Body of pancreas (tissue), 4 donors: ENCODE measurements around the gene ANGPTL2. TPM values are rescaled to one million over a fixed set of nuclear protein-coding genes. Genes with fewer than 3 reads are reported as not detected.

Source experiments
- ATAC-seq: fragments of 150-250 bp; one replicate; pipeline ENCODE4 v1.9.1; 2016
- DNase-seq, 4 donors: peaks; one replicate each; pipeline ENCODE4 v3.0.0-alpha.2; 2019
- H3K27ac ChIP-seq, 4 donors: fragments of 200-600 bp; sonication (generic); 1 replicate in 3 of 4; 2 replicates in 1 of 4; pipeline versions ENCODE4 v1.5.1 to v1.6.1; 2016 to 2019; ENCODE audit warnings: mild to moderate bottlenecking in 1 of 4, mixed read lengths in 1 of 4, moderate library complexity in 1 of 4
- H3K27me3 ChIP-seq, 2 donors: fragments of 200-600 bp; sonication (generic); one replicate each; pipeline ENCODE4 v1.6.0; 2016; ENCODE audit warnings: mild to moderate bottlenecking in 1 of 2
- H3K36me3 ChIP-seq, 2 donors: fragments of 200-600 bp; sonication (generic); replicated peaks in 1 of 2; 2 replicates each; pipeline ENCODE4 v1.5.1; 2016; ENCODE audit warnings: low read depth in 2 of 2; ENCODE audit not compliant: insufficient read depth in 1 of 2
- H3K4me1 ChIP-seq: fragments of 200-600 bp; sonication (generic); one replicate; pipeline ENCODE4 v1.6.0; 2016
- H3K4me3 ChIP-seq, 2 donors: fragments of 200-600 bp; sonication (generic); 1 replicate in 1 of 2; 2 replicates in 1 of 2; pipeline ENCODE4 v1.5.1; 2016 to 2019
- H3K9me3 ChIP-seq, 3 donors: fragments of 200-600 bp; sonication (generic); 1 replicate in 2 of 3; 2 replicates in 1 of 3; pipeline ENCODE4 v1.5.1; 2016
- CTCF ChIP-seq, 7 experiments: fragments of 450-650 bp in 4 of 7; fragments of 200-600 bp in 3 of 7; sonication (generic) in 3 of 7; IDR thresholded peaks; one replicate each; pipeline ENCODE4 v1.5.1; 2016 to 2019; ENCODE audit warnings: antibody characterized with exemption in 7 of 7
- POLR2A ChIP-seq, 3 donors: fragments of 450-650 bp; IDR thresholded peaks; one replicate each; pipeline ENCODE4 v1.6.1; 2016; ENCODE audit warnings: antibody characterized with exemption in 3 of 3, mild to moderate bottlenecking in 2 of 3
- whole genome bisulfite sequencing, 2 donors: methylation state at CpG; one replicate each; pipeline ENCODE4 v1.1.5; 2017; 5-methylcytosine and 5-hydroxymethylcytosine counted together
- intact Hi-C: fragments of 100-400 bp; cut with DNase I; formaldehyde crosslinking; loops from one replicate; pipeline ENCODE4 v1.15.1; 2023
- total RNA-seq, 2 donors: library from RNA; depleted of rRNA; stranded (reverse); fragments of >200 nt; gene quantifications; one replicate each; pipeline ENCODE4 v1.1.0, GENCODE V29; 2016

ANGPTL2 gene
- total RNA-seq, 2 donors from 2014 or later = 3.1 to 7.6 TPM

GRCh38 chr9:127138444-127138843 lies 16.0 kb upstream of the ANGPTL2 start:
- TF ChIP-seq CTCF (IDR thresholded peaks at IDR 0.05) = no peak
- TF ChIP-seq POLR2A (IDR thresholded peaks at IDR 0.05) = no peak

GRCh38 chr9:127137640-127138360 lies 15.4 kb upstream of the ANGPTL2 start:
- no peaks in the 10 kb centered on the region for H3K27me3 ChIP-seq
- 87 to 92% methylated on average over 11 of the region's 11 CpGs for WGBS, 2 donors
- DNase-seq = no peak
- no peaks in the 10 kb centered on the region for H3K4me1 ChIP-seq
- H3K36me3 ChIP-seq = no peaks in the 10 kb centered on the region
- intact Hi-C loops = no loop called here
- no peak overlapping the region for H3K27ac ChIP-seq
- H3K4me3 ChIP-seq = no peak overlapping the region
- H3K9me3 ChIP-seq = no peaks in the 10 kb centered on the region
- ATAC-seq = no peak
- TF ChIP-seq CTCF (IDR thresholded peaks at IDR 0.05) = no peak
- no peak for TF ChIP-seq POLR2A (IDR thresholded peaks at IDR 0.05)

More at GRCh38 chr9:127138444-127138843, 16.0 kb upstream of the ANGPTL2 start:
- no peak overlapping the region for H3K4me3 ChIP-seq
- no peaks in the 10 kb centered on the region for H3K4me1 ChIP-seq
- 93% methylated on average over 4 of the region's 4 CpGs; no CpG with 5 or more reads in 1 of the 2 donors for WGBS, 2 donors
- no peaks in the 10 kb centered on the region for H3K27me3 ChIP-seq
- no peak for DNase-seq
- H3K9me3 ChIP-seq = no peaks in the 10 kb centered on the region
- no peak overlapping the region for H3K27ac ChIP-seq
- ATAC-seq = no peak
- intact Hi-C loops = no loop called here
- H3K36me3 ChIP-seq = no peaks in the 10 kb centered on the region

- Histone ChIP-seq H3K27ac (no peak overlapping the region), H3K9me3 (no peaks in the 10 kb centered on the region), H3K36me3 (no peaks in the 10 kb centered on the region), H3K4me1 (no peaks in the 10 kb centered on the region), H3K4me3 (no peak overlapping the region), H3K27me3 (no peaks in the 10 kb centered on the region)
- intact Hi-C loops = no loop called here
- TF ChIP-seq CTCF (IDR thresholded peaks at IDR 0.05) = no peak
- TF ChIP-seq POLR2A (IDR thresholded peaks at IDR 0.05) = no peak
- DNase-seq (no peak), ATAC-seq (no peak)
- WGBS, 2 donors = 84 to 95% methylated on average over 5 of the region's 5 CpGs
These were observed 14.6 kb upstream of the ANGPTL2 start for GRCh38 chr9:127136880-127137639.

GRCh38 chr9:127136081-127136879 lies 13.8 kb upstream of the ANGPTL2 start:
- H3K4me3 ChIP-seq = no peak overlapping the region
- no peak overlapping the region for H3K27ac ChIP-seq
- TF ChIP-seq POLR2A (IDR thresholded peaks at IDR 0.05) (no peak), CTCF (IDR thresholded peaks at IDR 0.05) (no peak)
- no peaks in the 10 kb centered on the region for H3K9me3 ChIP-seq
- DNase-seq = no peak
- H3K36me3 ChIP-seq = no peaks in the 10 kb centered on the region
- H3K4me1 ChIP-seq = no peaks in the 10 kb centered on the region
- ATAC-seq = no peak
- H3K27me3 ChIP-seq = no peaks in the 10 kb centered on the region
- WGBS, 2 donors = 89 to 90% methylated on average over 8 of the region's 8 CpGs
- intact Hi-C loops = no loop called here
